ENCODE measurements around the gene DOP1B.

- TF ChIP-seq, protein P1, sequence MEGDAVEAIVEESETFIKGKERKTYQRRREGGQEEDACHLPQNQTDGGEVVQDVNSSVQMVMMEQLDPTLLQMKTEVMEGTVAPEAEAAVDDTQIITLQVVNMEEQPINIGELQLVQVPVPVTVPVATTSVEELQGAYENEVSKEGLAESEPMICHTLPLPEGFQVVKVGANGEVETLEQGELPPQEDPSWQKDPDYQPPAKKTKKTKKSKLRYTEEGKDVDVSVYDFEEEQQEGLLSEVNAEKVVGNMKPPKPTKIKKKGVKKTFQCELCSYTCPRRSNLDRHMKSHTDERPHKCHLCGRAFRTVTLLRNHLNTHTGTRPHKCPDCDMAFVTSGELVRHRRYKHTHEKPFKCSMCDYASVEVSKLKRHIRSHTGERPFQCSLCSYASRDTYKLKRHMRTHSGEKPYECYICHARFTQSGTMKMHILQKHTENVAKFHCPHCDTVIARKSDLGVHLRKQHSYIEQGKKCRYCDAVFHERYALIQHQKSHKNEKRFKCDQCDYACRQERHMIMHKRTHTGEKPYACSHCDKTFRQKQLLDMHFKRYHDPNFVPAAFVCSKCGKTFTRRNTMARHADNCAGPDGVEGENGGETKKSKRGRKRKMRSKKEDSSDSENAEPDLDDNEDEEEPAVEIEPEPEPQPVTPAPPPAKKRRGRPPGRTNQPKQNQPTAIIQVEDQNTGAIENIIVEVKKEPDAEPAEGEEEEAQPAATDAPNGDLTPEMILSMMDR (IDR thresholded peaks at IDR 0.05) = no peak
- no peak for TF ChIP-seq POLR2A (IDR thresholded peaks at IDR 0.05)
These were observed 29.5 kb downstream of the DOP1B start for GRCh38 chr21:36186081-36186480.

Data from adrenal gland (tissue), 5 donors.